H4 (cell line): ENCODE results near the gene DENND5B. TPM values are rescaled to one million over a fixed set of nuclear protein-coding genes. Genes with fewer than 3 reads are reported as not detected.
A peak's percentile ranks its signal among the peaks of the same experiment; 100 is the strongest.
"Not testable (repeated sequence)": the region's sequence is repeated elsewhere in the genome, so short reads cannot be mapped to it uniquely, and the experiment has no call there.

Experiments
- DNase-seq: peaks from one replicate; pipeline ENCODE4 v3.0.0-alpha.2; 2015; ENCODE audit warnings: low spot score
- total RNA-seq: library from RNA; depleted of rRNA; stranded (reverse); fragments of >200 nt; shearing (Covaris generic); gene quantifications from 2 replicates; pipeline ENCODE4 v1.2.3, GENCODE V29; 2014; rRNA removed

The DENND5B gene
- 4.3 and 8.6 TPM in 2 replicates for total RNA-seq

DNA sequence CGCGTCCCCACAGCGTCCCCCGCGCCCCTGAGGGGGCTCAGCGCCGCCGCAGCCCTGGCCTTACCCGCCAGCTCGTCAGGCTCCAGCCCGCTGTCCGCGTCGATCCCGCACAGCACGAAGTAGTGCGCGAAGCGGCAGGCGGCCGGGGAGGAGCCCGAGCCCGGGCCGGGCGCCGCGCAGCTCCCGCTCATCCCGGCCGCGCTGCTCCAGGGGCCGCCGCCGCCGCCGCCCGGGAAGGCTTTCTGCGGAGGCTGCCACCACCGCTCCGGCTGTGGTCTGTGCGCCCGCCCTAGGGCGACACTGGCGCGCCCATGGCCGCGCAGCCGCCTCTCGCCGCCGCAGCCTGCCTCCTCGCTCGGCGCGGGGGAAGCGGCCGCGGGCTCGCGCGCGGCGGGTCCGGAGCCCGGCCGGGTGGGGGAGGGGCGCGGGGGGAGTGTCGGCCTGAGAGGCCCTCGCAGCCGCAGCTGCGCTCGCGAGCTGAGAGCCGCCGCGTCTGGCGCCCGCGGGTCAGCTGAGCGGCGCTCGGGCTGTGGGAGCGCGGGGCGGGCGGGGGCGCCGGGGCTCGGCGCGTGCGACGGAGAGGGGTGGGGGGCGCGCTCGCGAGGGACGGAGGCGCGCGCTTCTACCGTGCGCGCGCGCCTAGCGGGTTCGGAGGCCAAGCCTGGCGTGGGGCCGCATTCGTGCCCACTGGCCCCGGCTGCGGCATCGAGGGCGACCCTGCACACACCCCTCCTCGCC, at the start of gene DENND5B:
DENND5B (minus strand) TSS at position 495 of the 738 bp plus-strand sequence; CDS start at position 191, 304 bp downstream.
- peak; percentile 27 for DNase-seq

DNA sequence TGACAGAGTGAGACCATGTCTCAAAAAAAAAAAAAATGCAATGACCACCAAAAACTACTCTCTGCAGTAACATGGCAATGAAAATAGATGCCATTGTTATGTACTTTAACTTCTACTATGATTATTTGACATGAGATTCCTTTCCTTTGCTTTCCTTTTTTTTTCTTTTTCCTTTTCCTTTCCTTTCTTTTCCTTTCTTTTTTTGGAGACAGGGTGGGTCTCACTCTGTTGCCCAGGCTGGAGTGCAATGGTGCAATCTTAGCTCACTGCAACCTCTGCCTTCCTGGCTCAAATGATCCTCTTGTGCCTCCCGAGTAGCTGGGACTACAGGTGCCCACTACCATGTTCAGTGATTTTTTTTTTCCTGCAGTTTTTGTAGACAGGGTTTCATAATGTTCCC, 43.7 kb upstream of the DENND5B start:
- DNase-seq: no peak

GRCh38 chr12:31633464-31633863, 42.5 kb upstream of the DENND5B start:
- DNase-seq: no peak

GRCh38 chr12:31631809-31632208, 40.9 kb upstream of the DENND5B start:
- DNase-seq: no peak

DNA sequence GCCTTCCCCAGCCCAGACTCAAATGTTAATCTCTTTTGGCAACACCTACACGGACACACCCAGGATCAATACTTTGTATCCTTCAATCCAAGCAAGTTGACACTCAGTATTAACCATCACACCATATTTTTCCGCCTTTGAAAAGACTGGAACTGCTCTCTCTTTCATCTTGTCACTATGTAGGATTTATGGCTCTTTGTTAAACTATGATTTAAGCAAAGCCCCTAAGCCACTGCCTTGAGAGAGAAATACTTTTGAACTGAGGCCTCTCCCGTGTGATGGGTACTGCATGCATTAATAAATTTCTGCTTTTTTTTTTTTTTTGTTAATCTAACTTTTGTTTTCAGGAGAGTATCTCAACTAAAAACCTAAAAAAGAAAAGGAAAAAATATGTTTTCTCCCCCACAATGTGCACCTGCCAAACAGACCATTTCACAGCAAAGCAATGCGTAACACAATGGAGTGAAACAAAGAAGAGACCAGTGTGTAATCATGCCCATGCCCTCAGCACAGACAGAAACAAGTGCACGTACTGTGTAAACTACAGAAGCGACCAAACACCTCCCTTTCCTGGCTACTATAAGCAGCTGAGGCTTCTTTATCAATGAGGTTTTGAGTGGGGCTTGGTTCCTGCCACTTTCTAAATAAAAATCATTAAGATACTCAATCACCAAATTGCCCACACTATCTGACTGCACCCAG, 40.2 kb upstream of the DENND5B start:
- DNase-seq: no peak

GRCh38 chr12:31629756-31630732, 39.1 kb upstream of the DENND5B start:
- no peak for DNase-seq

DNA sequence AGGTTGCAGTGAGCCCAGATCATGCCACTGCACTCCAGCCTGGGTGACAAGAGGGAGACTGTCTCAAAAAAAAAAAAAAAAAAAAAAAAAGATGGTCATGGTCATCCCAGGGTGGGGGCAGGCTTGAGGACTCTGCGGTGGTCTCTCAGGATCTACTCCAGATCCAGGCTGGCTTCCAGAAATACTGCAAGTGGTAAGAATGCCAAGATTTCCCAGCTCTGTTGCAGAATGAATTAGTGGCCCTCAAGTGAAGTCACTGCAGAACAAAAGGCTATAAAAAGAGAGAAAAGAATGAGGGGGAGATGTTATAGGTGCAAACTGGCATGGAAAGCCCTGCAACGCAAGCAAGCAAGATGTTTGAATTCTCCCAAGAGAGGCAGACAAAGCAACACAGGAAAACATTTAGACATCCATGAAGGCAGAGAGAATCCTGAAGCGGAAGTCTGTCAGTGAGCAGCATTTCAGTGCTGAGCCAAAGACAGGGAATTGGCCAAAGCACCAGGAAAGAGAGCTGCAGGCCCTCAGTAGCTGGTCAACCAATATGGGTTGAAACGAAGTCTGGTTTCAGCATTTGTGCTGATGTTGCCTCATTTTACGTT, 36.6 kb upstream of the DENND5B start:
- DNase-seq: no peak

- no peak for DNase-seq
These were observed 35.5 kb upstream of the DENND5B start for GRCh38 chr12:31626270-31626995.

GRCh38 chr12:31622038-31622437, 31.1 kb upstream of the DENND5B start:
- no peak for DNase-seq

GRCh38 chr12:31620311-31620710, 29.4 kb upstream of the DENND5B start:
- no peak for DNase-seq

DNA sequence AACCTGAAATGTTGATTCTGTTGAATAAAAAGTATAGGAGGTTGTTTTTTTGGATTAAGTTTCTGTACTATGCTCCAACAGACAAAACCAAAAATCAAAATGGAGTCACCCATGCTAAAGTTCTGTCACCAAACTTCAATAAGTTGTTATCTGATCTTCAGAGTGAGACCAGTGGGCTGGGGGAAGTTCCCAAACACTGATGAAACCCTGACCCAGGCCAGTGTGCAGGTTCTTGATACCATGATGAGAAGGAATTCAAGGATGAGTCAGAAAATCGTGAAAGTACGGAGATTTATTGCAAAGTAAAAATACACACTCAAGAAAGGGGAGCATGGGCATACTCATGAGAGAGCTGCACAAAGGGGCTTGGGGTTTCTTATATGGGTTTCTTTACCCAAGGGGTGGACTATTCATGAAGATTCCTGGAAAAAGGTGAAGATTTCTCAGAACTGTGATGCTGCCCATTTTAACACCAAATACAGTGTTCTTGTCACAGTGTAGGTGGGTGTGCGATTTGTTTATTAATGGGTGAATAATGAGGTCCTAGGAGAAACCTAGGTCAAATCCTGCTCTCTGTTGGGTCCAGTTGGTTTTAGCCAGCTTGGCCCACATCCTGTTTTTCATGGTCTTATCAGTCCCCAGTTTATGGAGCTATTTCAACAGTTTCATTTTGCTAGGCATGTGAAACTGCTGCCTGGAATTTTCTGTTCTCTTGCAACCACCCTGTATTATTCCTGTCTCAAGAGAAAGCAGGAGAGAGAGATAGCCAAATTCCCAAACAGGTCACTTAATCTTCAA, 27.5 kb upstream of the DENND5B start:
- no peak for DNase-seq

DNA sequence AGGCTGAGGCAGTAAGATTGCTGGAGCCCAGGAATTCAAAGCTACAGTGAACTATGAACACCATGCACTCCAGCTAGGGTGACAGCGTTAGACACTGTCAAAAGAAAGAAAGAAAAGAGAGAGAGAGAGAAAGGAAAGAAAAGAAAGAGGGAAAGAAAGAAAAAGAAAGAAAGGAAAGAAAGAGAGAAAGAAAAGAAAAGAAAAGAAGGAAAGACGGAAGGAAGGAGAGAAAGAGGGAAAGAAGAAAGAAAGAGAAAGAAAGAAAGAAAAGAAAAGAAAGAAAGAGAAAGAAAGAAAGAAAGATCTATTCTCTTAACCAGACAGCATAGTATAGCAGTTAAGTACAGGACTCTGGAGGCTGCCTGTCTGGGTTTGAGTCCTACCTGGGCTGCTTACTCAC, 21.9 kb upstream of the DENND5B start:
- no peak for DNase-seq

DNA sequence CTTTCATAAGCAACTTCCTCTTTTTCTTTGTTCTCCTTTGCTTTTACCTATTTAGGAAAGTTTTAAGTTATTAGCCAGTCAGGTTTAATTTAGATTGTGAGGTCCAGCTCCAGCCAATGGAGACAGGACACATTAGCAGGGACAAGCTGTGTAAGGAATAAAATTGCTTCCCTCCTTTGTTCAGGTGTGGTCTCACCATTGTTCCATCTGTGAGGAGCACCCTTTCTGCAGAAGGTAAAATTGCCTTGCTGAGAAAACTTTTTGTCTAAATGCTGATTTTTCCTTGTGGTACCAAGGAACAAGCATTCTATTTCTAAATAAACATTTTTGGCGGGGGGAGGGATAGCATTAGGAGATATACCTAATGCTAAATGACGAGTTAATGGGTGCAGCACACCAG, 17.4 kb upstream of the DENND5B start:
- not testable (repeated sequence) for DNase-seq

DNA sequence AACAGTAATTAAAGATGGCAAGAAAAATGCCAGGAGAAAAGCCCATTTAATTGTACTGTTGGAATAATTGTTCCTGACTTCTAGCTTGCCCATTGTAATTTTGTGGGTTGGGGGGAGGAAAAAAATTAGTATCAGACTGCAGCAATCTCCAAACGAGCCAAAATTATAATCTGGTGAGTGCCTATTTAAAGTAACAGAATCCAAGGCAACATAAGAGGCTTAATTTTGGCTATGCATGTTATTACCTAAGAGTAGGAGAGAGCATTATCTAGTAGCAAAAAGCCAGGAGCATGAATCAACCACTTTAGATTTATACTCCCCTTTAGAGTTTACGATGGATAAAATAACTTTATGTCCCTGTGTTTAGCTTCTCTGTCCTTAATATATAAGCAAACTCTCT, 14.6 kb upstream of the DENND5B start:
- no peak for DNase-seq

DNA sequence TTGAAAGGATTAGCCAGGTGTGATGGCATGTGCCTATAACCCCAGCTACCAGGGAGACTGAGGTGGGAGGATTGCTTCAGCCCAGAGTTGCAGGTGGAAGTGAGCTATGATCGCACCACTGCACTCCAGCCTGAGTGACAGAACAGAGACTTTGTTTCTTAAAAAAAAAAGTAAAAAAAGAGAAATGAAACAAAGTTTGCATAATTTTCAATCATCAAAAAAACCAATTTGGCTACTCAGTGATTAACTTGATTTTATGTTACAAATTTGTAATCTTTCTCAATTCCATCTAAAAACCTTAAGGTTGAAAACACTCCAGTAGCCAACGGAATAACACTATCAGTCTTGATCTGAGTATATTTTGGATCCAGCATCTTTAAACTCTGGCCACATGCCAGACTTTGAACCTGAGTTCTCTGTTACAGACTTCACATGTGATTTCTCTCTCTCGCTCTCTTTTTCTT, 12.6 kb upstream of the DENND5B start:
- DNase-seq: no peak

DNA sequence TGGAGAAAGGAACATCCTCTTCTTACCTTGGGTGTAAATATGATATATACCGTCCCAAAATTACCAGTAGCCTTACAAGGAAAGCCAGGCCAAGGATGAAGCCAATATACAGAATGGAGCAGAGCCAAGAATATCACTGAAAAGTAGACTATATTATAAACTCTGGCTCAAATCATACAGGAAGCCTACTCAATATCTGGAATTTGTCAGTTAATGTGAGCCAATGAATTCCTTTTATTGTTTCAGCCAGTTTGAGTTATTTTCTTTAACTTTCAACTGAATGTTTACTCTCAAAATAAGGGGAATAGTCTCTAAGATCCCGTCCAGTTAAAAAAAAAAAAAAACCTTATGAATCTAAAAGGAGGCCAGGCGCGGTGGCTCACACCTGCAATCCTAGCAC, 9.8 kb upstream of the DENND5B start:
- DNase-seq: no peak

- DNase-seq: no peak
These were observed 9.3 kb upstream of the DENND5B start for GRCh38 chr12:31600252-31600651.

DNA sequence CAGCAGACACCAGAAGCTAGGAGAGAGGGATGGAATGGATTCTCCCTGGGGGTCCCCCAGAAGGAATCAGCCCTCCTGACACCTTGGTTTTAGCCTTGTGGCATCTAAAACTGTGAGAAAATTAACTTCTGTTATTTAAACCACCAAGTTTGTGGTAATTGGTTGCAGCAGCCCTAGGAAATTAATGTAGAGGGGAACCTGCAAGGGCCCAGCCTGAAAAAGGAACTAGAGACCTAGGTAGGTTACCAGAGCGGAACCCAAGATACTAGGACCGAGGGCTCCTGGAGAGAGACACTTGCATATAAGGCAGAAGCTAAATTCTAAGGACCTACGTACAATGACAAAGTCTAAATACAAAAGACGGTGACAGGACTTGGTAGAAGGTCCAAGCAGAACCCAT, 8.1 kb upstream of the DENND5B start:
- DNase-seq: no peak

GRCh38 chr12:31597066-31597465, 6.1 kb upstream of the DENND5B start:
- no peak for DNase-seq

GRCh38 chr12:31594681-31595080, 3.7 kb upstream of the DENND5B start:
- no peak for DNase-seq
